ENCODE measurements around the gene CFAP58. TPM values are rescaled to one million over a fixed set of nuclear protein-coding genes. Genes with fewer than 3 reads are reported as not detected.
"Not testable (repeated sequence)": the region's sequence is repeated elsewhere in the genome, so short reads cannot be mapped to it uniquely, and the experiment has no call there.

Gene CFAP58
- total RNA-seq, 2 experiments from 2014 or later = 0.24 to 0.47 TPM

DNA sequence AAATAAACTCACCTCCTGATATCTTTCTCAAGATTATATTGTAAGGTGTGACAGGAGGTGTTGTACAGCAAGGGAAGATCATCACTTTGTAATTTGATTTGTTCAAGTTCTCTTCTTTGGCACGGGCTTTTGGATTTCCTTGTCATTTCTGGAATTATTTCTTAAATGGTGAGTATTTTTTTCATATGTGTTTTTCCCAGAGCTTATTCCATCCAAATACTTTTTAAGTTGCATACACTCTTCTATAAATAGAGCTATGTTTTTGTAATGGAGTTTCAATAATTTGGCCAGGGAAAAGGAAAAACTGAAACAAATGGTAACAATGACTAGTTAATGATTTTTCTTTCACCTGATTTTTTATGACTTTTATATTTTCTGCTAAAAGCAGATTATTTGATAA lies 92.5 kb downstream of the CFAP58 start:
- ChIA-PET POLR2A (no interaction called here), CTCF (interaction anchor here (1.1 kb wide), 1 partner anchor 193 kb away, joined by 3 read pairs; no protein-coding TSS in a partner anchor)
- Mint-ChIP-seq H3K36me3 (ENCODE audit: low read depth) (no peaks in the 10 kb centered on the region), H3K27me3 (ENCODE audit: low read depth) (peaks cover 17% of the 10 kb centered on the region), H3K4me3 (no peak overlapping the region), H3K9me3 (ENCODE audit: insufficient read depth) (no peaks in the 10 kb centered on the region), H3K4me1 (ENCODE audit: low read depth) (no peaks in the 10 kb centered on the region), H3K27ac (no peak overlapping the region)
- ATAC-seq (no peak), DNase-seq (no peak)

DNA sequence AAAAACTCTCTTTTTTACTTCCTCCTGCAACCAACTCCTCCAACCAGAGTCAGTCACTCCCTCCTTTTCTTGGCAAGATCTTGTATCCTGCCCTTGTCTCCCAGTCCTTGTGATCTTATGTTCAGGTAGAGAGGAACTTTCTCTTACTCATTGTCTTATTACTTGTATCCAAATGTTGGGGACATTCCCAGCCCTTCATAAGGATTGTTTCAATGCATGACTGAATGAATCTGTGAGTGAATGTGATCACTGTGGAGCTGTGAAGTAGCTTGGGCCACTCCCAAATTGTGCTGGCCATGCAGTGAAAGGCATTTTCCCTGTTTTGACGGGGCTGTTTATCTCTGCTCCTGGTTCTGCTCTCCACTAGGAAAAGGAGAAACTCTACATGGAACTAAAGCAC lies 93.7 kb downstream of the CFAP58 start:
- no peaks in the 10 kb centered on the region for H3K4me1 Mint-ChIP-seq (ENCODE audit: low read depth)
- POLR2A ChIA-PET = no interaction called here
- H3K4me3 Mint-ChIP-seq = no peak overlapping the region
- CTCF ChIA-PET = no interaction called here
- ATAC-seq (no peak), DNase-seq (no peak)
- no peak overlapping the region for H3K27ac Mint-ChIP-seq
- H3K36me3 Mint-ChIP-seq (ENCODE audit: low read depth) = no peaks in the 10 kb centered on the region
- H3K9me3 Mint-ChIP-seq (ENCODE audit: insufficient read depth) = no peaks in the 10 kb centered on the region
- peaks cover 17% of the 10 kb centered on the region for H3K27me3 Mint-ChIP-seq (ENCODE audit: low read depth)

DNA sequence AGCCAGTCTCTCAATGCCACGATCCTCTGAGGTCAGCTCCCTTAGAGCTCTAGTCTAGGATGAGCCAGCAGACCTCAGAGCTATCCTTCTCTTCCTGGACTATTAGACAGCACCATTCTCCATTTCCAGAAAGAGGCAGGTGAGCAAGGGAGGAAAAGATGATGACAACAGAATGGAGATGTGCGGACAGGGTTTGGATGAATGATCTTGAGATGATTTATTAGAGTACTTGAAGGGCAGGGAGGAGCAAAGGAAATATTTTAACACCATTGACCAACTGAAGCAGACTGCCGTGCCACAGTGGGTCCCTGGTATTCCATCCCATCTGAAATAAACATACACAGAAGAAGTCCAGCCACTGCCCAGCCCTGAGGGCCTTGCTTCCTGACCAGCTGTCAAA lies 94.3 kb downstream of the CFAP58 start:
- Mint-ChIP-seq H3K27ac (no peak overlapping the region), H3K36me3 (ENCODE audit: low read depth) (no peaks in the 10 kb centered on the region), H3K4me1 (ENCODE audit: low read depth) (no peaks in the 10 kb centered on the region), H3K9me3 (ENCODE audit: insufficient read depth) (no peaks in the 10 kb centered on the region), H3K27me3 (ENCODE audit: low read depth) (peaks cover 17% of the 10 kb centered on the region), H3K4me3 (no peak overlapping the region)
- ChIA-PET POLR2A (no interaction called here), CTCF (no interaction called here)
- no peak for DNase-seq
- no peak for ATAC-seq

DNA sequence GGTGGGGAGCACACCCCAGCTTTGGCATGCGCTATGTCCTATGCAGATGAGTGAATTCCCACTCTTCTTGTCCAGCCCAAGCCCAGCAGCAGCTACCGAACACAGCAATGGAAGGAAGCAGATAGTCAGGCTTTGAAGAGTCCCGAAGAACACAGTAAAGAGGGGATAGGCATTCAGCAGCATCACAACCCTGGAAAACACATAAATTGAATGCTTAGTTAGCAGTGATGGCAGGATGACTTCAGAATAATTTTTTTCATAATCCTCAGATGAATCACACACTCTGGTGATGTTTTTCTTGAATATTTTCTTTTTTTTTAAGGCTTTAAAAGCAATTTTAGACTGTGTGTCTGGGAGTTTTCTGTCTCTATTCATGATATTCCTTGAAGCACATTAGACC lies 95.8 kb downstream of the CFAP58 start:
- H3K27me3 Mint-ChIP-seq (ENCODE audit: low read depth) = peaks cover 21% of the 10 kb centered on the region
- CTCF ChIA-PET = no interaction called here

DNA sequence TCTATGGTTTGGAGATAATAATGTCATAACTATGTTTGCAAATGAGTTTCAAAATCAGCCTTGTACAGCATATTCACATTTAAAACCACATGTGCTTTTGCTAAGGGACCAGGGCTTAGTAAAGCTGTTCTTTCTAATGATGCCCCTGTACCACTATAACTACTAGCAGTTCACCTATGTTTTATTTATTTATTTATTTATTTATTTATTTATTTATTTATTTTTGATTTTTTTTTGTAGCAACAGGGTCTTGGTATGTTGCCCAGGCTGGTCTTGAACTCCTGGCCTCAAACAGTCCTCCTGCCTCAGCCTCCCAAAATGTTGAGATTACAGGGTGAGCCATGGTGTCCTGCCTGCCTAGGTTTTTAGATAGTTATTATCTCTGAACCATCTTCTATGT lies 96.9 kb downstream of the CFAP58 start:
- Mint-ChIP-seq H3K27ac (no peak overlapping the region), H3K9me3 (ENCODE audit: insufficient read depth) (no peaks in the 10 kb centered on the region), H3K36me3 (ENCODE audit: low read depth) (no peaks in the 10 kb centered on the region), H3K4me1 (ENCODE audit: low read depth) (no peaks in the 10 kb centered on the region), H3K4me3 (no peak overlapping the region), H3K27me3 (ENCODE audit: low read depth) (peaks cover 15% of the 10 kb centered on the region)
- ChIA-PET POLR2A (no interaction called here), CTCF (no interaction called here)
- ATAC-seq (no peak), DNase-seq (no peak)

More for the DNA sequence above, 95.8 kb downstream of the CFAP58 start:
- no peaks in the 10 kb centered on the region for H3K4me1 Mint-ChIP-seq (ENCODE audit: low read depth)
- POLR2A ChIA-PET = no interaction called here
- ATAC-seq = no peak
- no peak overlapping the region for H3K4me3 Mint-ChIP-seq
- no peak overlapping the region for H3K27ac Mint-ChIP-seq
- no peak for DNase-seq
- no peaks in the 10 kb centered on the region for H3K36me3 Mint-ChIP-seq (ENCODE audit: low read depth)
- H3K9me3 Mint-ChIP-seq (ENCODE audit: insufficient read depth) = no peaks in the 10 kb centered on the region

DNA sequence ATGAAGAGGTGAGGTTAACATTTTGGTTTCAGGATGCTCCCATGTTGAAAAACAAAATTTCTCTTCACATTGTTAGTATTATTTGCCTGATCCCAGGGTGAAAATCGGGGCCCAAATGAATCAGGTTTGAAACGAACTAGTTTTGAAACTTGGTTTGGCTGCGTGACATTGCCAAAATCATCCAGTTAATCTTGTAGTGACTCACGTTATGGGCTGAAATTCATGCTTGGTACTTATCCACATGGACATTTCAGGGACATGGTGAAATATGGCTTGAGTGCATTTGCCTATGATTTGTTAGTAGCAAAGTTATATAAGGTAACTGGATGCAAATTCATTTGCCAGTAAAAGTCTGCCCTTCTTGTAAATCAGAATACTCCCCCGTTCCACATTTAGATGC lies 97.3 kb downstream of the CFAP58 start:
- H3K9me3 Mint-ChIP-seq (ENCODE audit: insufficient read depth) = no peaks in the 10 kb centered on the region
- no peak overlapping the region for H3K4me3 Mint-ChIP-seq
- ATAC-seq (no peak), DNase-seq (no peak)
- ChIA-PET POLR2A (no interaction called here), CTCF (no interaction called here)
- H3K27me3 Mint-ChIP-seq (ENCODE audit: low read depth) = peaks cover 15% of the 10 kb centered on the region
- H3K4me1 Mint-ChIP-seq (ENCODE audit: low read depth) = no peaks in the 10 kb centered on the region
- H3K36me3 Mint-ChIP-seq (ENCODE audit: low read depth) = no peaks in the 10 kb centered on the region
- H3K27ac Mint-ChIP-seq = no peak overlapping the region

DNA sequence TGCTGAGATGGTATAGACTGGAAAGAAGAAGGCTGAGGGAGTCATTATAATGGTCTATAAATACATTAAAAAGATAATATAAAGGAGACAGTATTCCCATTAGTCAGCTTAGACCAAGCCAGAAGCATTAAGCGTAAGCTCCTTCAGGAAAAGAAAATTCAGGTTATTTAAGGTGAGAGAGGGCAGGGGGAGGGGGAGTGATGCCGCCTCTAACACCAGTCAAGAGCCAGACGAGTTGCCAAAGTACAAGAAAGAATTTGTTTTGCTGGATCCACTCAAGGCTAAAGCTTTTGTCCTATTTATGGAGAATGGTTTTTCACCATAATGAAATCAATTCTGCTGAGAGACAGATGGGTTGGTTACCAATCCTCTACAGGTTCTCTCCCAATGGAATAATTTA lies 99.3 kb downstream of the CFAP58 start:
- no peak for ATAC-seq
- POLR2A ChIA-PET = no interaction called here
- no peaks in the 10 kb centered on the region for H3K36me3 Mint-ChIP-seq (ENCODE audit: low read depth)
- H3K4me3 Mint-ChIP-seq = no peak overlapping the region
- H3K4me1 Mint-ChIP-seq (ENCODE audit: low read depth) = no peaks in the 10 kb centered on the region
- H3K27ac Mint-ChIP-seq = no peak overlapping the region
- CTCF ChIA-PET = no interaction called here
- H3K27me3 Mint-ChIP-seq (ENCODE audit: low read depth) = peaks cover 12% of the 10 kb centered on the region
- DNase-seq = no peak
- H3K9me3 Mint-ChIP-seq (ENCODE audit: insufficient read depth) = no peaks in the 10 kb centered on the region

DNA sequence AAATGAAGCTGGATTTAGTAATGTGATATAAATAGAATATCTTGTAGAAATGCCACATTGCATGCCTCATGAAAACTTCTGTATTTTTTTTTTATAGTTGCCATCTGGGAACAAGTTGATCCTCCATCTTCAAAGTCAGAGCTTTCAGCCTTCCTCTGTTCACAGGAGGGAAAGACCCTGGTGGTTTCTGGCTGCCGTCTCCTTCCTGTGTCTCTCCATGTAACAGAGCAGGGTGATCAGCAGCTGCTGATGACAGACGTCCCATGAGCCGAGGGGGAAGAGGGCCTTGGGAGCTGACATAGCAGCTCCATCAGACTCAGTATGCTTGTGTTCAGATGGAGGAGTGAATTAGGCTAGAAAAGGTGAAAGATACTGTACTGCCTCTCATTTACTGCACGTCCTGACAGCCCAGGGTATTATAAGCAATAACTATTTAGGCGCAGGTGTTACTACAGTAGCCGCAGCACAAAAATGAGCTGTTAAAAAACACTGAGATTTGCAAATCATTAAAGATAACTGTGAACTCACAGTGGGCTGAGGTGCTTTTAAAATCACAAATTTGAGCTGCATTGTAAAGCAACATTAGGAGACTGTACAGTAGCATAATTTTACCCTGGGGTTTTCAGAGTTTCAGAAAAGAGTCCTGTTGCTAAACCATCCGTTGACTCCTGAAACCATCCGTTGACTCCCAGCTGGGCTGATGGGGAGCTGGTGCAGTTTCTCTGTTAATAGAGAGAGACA lies 103.3 kb downstream of the CFAP58 start:
- Mint-ChIP-seq H3K9me3 (ENCODE audit: insufficient read depth) (no peaks in the 10 kb centered on the region), H3K27me3 (ENCODE audit: low read depth) (peaks cover 13% of the 10 kb centered on the region)
- ATAC-seq = no peak

DNA sequence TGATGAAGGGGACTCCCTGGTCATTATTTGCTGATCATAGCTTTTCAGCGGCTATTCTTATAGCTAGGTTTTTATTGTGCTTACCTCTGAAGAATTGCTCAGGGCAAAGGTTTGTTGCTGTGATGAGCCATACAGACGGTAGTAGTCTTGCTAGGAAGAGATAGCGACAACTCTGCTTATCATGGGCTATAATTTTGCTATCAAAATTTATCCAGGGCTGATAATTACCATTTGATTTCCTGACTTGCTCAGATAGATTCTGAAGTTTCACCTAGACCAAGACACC lies 103.9 kb downstream of the CFAP58 start:
- no peak for ATAC-seq
- POLR2A ChIA-PET = interaction anchor here (1.2 kb wide), 1 partner anchor 71 kb away, joined by 3 read pairs; no protein-coding TSS in a partner anchor

More for the DNA sequence above, 103.3 kb downstream of the CFAP58 start:
- no peak for DNase-seq
- Mint-ChIP-seq H3K27ac (no peak overlapping the region), H3K4me1 (ENCODE audit: low read depth) (no peaks in the 10 kb centered on the region), H3K36me3 (ENCODE audit: low read depth) (no peaks in the 10 kb centered on the region), H3K4me3 (no peak overlapping the region)
- CTCF ChIA-PET = no interaction called here
- POLR2A ChIA-PET = interaction anchor here (1.2 kb wide), 1 partner anchor 70 kb away, joined by 3 read pairs; no protein-coding TSS in a partner anchor

DNA sequence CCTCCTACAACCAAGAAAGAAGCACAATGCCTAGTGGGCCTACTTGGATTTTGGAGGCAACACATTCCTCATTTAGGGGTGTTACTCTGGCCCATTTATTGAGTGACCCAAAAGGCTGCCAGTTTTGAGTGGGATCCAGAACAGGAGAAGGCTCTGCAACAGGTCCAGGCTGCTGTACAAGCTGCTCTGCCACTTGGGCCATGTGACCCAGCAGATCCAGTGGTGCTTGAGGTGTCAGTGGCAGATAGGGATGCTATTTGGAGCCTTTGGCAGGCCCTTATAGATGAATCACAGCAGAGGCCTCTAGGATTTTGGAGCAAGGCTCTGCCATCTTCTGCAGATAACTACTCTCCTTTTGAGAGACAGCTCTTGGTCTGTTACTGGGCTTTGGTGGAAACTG lies 111.9 kb downstream of the CFAP58 start:
- H3K36me3 Mint-ChIP-seq (ENCODE audit: low read depth); H3K4me1 Mint-ChIP-seq (ENCODE audit: low read depth); H3K27me3 Mint-ChIP-seq (ENCODE audit: low read depth); ATAC-seq; H3K9me3 Mint-ChIP-seq (ENCODE audit: insufficient read depth); POLR2A ChIA-PET; DNase-seq; CTCF ChIA-PET; H3K27ac Mint-ChIP-seq; H3K4me3 Mint-ChIP-seq: not testable (repeated sequence)

More for the DNA sequence above, 103.9 kb downstream of the CFAP58 start:
- no peaks in the 10 kb centered on the region for H3K36me3 Mint-ChIP-seq (ENCODE audit: low read depth)
- no peaks in the 10 kb centered on the region for H3K9me3 Mint-ChIP-seq (ENCODE audit: insufficient read depth)
- CTCF ChIA-PET = no interaction called here
- no peak overlapping the region for H3K4me3 Mint-ChIP-seq
- no peak for DNase-seq
- no peaks in the 10 kb centered on the region for H3K4me1 Mint-ChIP-seq (ENCODE audit: low read depth)
- peaks cover 15% of the 10 kb centered on the region for H3K27me3 Mint-ChIP-seq (ENCODE audit: low read depth)
- no peak overlapping the region for H3K27ac Mint-ChIP-seq

DNA sequence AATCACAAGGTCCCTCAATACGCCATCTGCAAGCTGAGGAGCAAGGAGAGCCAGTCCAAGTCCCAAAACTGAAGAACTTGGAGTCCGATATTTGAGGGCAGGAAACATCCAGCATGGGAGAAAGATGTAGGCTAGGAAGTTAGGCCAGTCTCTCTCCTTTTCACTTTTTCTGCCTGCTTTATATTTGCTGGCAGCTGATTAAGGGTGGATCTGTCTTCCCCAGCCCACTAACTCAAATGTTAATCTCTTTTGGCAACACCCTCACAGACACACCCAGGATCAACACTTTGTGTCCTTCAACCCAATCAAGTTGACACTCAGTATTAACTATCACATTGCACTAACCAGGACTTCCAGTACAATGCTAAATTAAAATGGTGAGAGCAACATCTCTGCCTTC lies 115.2 kb downstream of the CFAP58 start:
- POLR2A ChIA-PET; ATAC-seq; H3K9me3 Mint-ChIP-seq (ENCODE audit: insufficient read depth); H3K4me3 Mint-ChIP-seq; H3K36me3 Mint-ChIP-seq (ENCODE audit: low read depth); H3K4me1 Mint-ChIP-seq (ENCODE audit: low read depth); H3K27ac Mint-ChIP-seq; DNase-seq; CTCF ChIA-PET: not testable (repeated sequence)
- peaks cover 12% of the 10 kb centered on the region for H3K27me3 Mint-ChIP-seq (ENCODE audit: low read depth)

DNA sequence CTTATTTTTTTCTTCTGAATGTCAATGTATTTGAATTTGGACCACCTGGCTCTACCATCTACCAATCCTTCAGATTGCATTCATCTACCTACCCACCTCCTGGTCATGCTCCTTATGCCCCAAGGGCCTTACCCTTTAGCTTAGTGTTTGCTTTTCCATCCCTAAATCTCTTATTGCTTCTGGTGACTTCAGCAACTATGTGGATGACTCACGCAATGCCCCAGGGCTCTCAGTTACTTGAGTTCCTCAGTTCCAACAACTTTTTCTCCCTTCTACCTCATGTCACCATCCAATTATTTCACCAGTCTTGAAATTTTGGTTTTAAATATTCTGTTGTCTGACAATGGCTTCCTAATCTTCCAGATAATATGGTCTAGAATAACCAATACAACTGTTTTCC lies 118.9 kb downstream of the CFAP58 start:
- Mint-ChIP-seq H3K4me1 (ENCODE audit: low read depth) (no peaks in the 10 kb centered on the region), H3K9me3 (ENCODE audit: insufficient read depth) (no peaks in the 10 kb centered on the region), H3K27me3 (ENCODE audit: low read depth) (peaks cover 12% of the 10 kb centered on the region), H3K36me3 (ENCODE audit: low read depth) (no peaks in the 10 kb centered on the region), H3K4me3 (no peak overlapping the region), H3K27ac (no peak overlapping the region)
- DNase-seq = no peak
- ATAC-seq = no peak
- POLR2A ChIA-PET = no interaction called here
- CTCF ChIA-PET = no interaction called here
